Heart right ventricle (tissue), 16 donors: ENCODE measurements around the gene BIN1. TPM values are rescaled to one million over a fixed set of nuclear protein-coding genes. Genes with fewer than 3 reads are reported as not detected.

ENCODE experiments used
- ATAC-seq, 8 donors: fragments of 200-7000 bp; cut with Tn5 transposase; one replicate each; pipeline ENCODE4 v1.9.1; 2020; ENCODE audit warnings: mild to moderate bottlenecking in 8 of 8, moderate library complexity in 8 of 8, moderate number of reproducible peaks in 1 of 8
- DNase-seq, 2 donors: peaks; one replicate each; pipeline ENCODE4 v3.0.0-alpha.2; 2020
- H3K27ac ChIP-seq, 10 donors: fragments of 200-600 bp; sonication (generic) in 2 of 10; one replicate each; pipeline versions ENCODE4 v1.5.0 to v1.8.0; 2020 to 2022; ENCODE audit warnings: mild to moderate bottlenecking in 3 of 10
- H3K27me3 ChIP-seq, 7 donors: fragments of 200-600 bp; one replicate each; pipeline ENCODE4 v1.8.0; 2021 to 2022; ENCODE audit warnings: mild to moderate bottlenecking in 2 of 7
- H3K36me3 ChIP-seq, 9 donors: fragments of 200-600 bp; sonication (generic) in 1 of 9; one replicate each; pipeline versions ENCODE4 v1.5.0 to v1.8.0; 2020 to 2022; ENCODE audit warnings: mild to moderate bottlenecking in 2 of 9
- H3K4me1 ChIP-seq, 9 donors: fragments of 200-600 bp; sonication (generic) in 1 of 9; one replicate each; pipeline versions ENCODE4 v1.5.0 to v1.8.0; 2020 to 2022; ENCODE audit warnings: mild to moderate bottlenecking in 4 of 9
- H3K4me3 ChIP-seq, 10 donors: fragments of 200-600 bp; sonication (generic) in 2 of 10; one replicate each; pipeline versions ENCODE4 v1.5.0 to v1.8.0; 2020 to 2022; ENCODE audit warnings: mild to moderate bottlenecking in 7 of 10, moderate library complexity in 2 of 10
- H3K9me3 ChIP-seq, 11 donors: fragments of 200-600 bp in 10 of 11; sonication (generic) in 2 of 11; one replicate each; pipeline versions ENCODE4 v1.5.0 to v1.8.0; 2013 to 2022; ENCODE audit warnings: mild to moderate bottlenecking in 2 of 11, control low read depth in 1 of 11, moderate library complexity in 1 of 11
- WGBS, 2 donors: extraction: QIAGEN DNeasy Blood & Tissue Kit; methylation state at CpG; one replicate each; pipeline ENCODE4 v1.1.7; 2013; ENCODE audit warnings: inconsistent platforms in 1 of 2; 5-methylcytosine and 5-hydroxymethylcytosine counted together
- intact Hi-C, 10 donors: fragments of 100-400 bp; cut with DNase I; formaldehyde crosslinking; loops; one replicate each; pipeline versions ENCODE4 v1.11.1 to v1.14.2; 2022
- polyA plus RNA-seq, 2 donors: library from polyadenylated mRNA; stranded (reverse); fragments of 200-250 nt; gene quantifications; one replicate each; pipeline ENCODE4 v1.2.3, GENCODE V29; 2013
- total RNA-seq, 10 donors: library from RNA; stranded (reverse); fragmentation: NEBNext Ultra II Directional in 3 of 10; extraction: Animal tissue kit (Norgen Biotek cat#: 25700) in 3 of 10; gene quantifications; one replicate each; pipeline versions ENCODE4 v1.2.1 to v1.2.4, GENCODE V29; 2021 to 2023
- TF ChIP-seq, protein P1 (sequence below), 9 donors: fragments of 200-600 bp; sonication (generic) in 2 of 9; IDR thresholded peaks; one replicate each; pipeline versions ENCODE4 v1.5.0 to v1.8.0; 2021 to 2022; ENCODE audit warnings: antibody characterized with exemption in 9 of 9, mild to moderate bottlenecking in 5 of 9, moderate library complexity in 1 of 9
- donor health status: Arrhythmogenic right ventricular cardiomyopathy.
- donor health status: ischemic (EF 13 %, LVEDD 7.1; RV severe dilation, severe dysfunction).
- donor health status: healthy with polysubstance abuse.
- donor health status: DM: no; HTN: yes; CAD: no.
- donor health status: DM: no; HTN: no; CAD: no.
- donor health status: ischemic (EF 25% LVEDD 6.9; RV normal size, moderate dysfunction).
- donor health status: ischemic (EF 25% LVEDD 5.7; RV mildly dilated, moderate dysfunction).
- donor health status: healthy.
- donor health status: DM: yes; HTN: yes; CAD: no.
- donor health status: Ischemic cardiomyopathy.
- donor health status: ischemic (EF 35%, LVEDD 5.7; RV mildly dilated, moderate dysfunction).
- donor health status: nonischemic (EF 11% LVEDD 7.7; RV severe dilation, severe dysfunction).
- donor health status: DM: yes; HTN: yes; CAD: no.
- donor health status: PGD.
- donor health status: ischemic (EF 29% LVEDD 5.4; RV normal size, mild dysfunction).
- donor health status: nonischemic (EF 23%, LVEDD 6.1; RV moderate dilation, normal function).

Gene BIN1
- total and polyA plus RNA-seq, 12 donors, result 8.4 to 21.7 (median 16.0) TPM

DNA sequence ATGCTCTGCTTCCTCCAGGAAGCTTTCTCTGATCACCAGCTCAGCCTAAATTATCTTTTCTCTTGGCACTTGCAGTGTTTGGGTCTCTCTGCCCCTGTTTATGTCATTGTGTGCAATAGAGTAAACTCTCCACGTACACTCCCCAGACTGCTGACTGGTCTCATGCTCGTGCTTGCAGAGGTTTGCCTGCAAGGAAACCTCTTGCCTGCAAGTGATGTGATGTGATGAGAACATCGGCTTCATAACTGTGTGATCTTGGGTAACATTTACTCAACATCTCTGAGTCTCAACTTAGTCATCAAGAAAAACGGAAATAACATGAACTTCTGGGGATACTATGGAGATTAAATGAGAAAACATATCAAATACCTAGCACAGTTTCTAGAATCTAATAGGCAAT is 92.3 kb downstream of the BIN1 start:
- WGBS, 2 donors, result 65 to 81% methylated on average over 4 of the region's 4 CpGs
- no peak for DNase-seq
- H3K4me1 ChIP-seq, result peaks cover 0 to 3% (median 0%) of the 10 kb centered on the region in 9 donors
- no peaks in the 10 kb centered on the region for H3K36me3 ChIP-seq
- peaks cover 0 to 52% (median 41%) of the 10 kb centered on the region in 7 donors for H3K27me3 ChIP-seq
- TF ChIP-seq, protein P1, sequence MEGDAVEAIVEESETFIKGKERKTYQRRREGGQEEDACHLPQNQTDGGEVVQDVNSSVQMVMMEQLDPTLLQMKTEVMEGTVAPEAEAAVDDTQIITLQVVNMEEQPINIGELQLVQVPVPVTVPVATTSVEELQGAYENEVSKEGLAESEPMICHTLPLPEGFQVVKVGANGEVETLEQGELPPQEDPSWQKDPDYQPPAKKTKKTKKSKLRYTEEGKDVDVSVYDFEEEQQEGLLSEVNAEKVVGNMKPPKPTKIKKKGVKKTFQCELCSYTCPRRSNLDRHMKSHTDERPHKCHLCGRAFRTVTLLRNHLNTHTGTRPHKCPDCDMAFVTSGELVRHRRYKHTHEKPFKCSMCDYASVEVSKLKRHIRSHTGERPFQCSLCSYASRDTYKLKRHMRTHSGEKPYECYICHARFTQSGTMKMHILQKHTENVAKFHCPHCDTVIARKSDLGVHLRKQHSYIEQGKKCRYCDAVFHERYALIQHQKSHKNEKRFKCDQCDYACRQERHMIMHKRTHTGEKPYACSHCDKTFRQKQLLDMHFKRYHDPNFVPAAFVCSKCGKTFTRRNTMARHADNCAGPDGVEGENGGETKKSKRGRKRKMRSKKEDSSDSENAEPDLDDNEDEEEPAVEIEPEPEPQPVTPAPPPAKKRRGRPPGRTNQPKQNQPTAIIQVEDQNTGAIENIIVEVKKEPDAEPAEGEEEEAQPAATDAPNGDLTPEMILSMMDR (IDR thresholded peaks at IDR 0.05), result no peak
- H3K27ac ChIP-seq, result peak overlapping the region in 1 of 10 donors; percentile 31
- ATAC-seq, result no peak
- no peak overlapping the region for H3K4me3 ChIP-seq
- intact Hi-C loops, result no loop called here
- no peaks in the 10 kb centered on the region for H3K9me3 ChIP-seq

DNA sequence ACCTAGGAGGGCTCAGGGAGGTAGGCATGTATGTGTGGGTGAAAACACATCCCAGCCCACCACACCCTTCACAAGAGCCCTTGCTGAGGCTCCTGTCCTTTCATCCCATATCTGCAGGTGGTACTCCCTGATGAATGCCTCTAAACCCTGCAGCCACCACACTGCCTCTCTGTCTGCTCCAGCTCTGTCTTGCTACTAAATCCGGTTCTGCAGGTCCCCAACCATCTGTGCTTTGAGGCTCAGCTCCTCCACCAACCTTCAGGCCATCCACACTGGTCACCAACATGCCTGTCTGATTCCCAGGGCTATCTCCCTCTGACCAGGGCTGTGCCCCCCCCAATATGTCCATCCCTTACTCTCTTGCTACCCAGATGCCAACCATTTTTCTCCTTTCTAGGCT is 92.7 kb downstream of the BIN1 start:
- TF ChIP-seq, protein P1 (IDR thresholded peaks at IDR 0.05), result no peak
- 75 to 76% methylated on average over 1 of the region's 1 CpG for WGBS, 2 donors
- DNase-seq (no peak), ATAC-seq (no peak)
- Histone ChIP-seq H3K36me3 (no peaks in the 10 kb centered on the region), H3K27ac (no peak overlapping the region), H3K4me3 (no peak overlapping the region), H3K4me1 (peaks cover 0 to 3% (median 0%) of the 10 kb centered on the region in 9 donors), H3K27me3 (peaks cover 0 to 52% (median 41%) of the 10 kb centered on the region in 7 donors), H3K9me3 (no peaks in the 10 kb centered on the region)
- intact Hi-C loops, result no loop called here

DNA sequence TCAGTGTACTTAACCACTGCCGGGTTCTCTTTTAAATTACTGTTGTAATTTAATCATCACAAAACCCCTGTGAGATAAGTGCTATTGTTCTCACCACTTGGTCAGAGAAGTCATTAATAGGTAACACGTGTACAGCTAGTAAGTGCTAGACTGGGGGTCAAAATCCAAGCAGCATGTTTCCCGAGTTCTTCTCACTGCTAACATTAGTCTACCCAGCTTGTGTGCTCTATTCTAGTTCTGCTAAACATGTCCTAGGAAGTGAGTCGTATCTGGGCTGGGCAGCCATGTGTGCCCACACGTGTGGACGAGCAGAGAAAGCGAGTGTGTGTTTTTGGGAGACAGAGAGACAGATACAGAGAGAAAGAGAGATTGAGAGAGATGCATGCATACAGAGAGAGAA is 94.1 kb downstream of the BIN1 start:
- no peak overlapping the region for H3K4me3 ChIP-seq
- peaks cover 0 to 52% (median 44%) of the 10 kb centered on the region in 7 donors for H3K27me3 ChIP-seq
- no peaks in the 10 kb centered on the region for H3K36me3 ChIP-seq
- H3K4me1 ChIP-seq, result peaks cover 0 to 3% (median 0%) of the 10 kb centered on the region in 9 donors
- TF ChIP-seq, protein P1 (IDR thresholded peaks at IDR 0.05), result no peak
- DNase-seq (no peak), ATAC-seq (no peak)
- intact Hi-C loops, result no loop called here
- H3K27ac ChIP-seq, result no peak overlapping the region
- no peaks in the 10 kb centered on the region for H3K9me3 ChIP-seq
- WGBS, 2 donors, result 38 to 53% methylated on average over 7 of the region's 7 CpGs

DNA sequence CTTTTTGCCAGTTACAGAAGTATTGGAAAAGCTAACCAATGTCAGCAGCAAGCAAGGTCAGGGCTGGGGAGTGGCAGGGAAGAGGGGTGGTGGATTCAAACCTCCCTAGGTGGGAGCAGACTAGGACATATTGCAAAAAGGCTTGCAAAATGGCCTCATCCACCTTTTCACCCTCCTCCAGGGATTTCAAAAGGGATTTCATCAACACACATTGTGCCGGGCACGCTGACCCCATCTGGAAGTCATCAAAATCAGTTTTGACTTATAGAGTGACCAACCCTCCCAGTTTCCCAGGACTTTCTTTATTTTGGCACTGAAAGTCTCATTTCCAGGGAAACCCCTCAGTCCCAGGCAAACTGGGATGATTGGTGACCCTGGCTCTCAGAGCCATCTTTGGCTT is 94.7 kb downstream of the BIN1 start:
- Histone ChIP-seq H3K27me3 (peaks cover 0 to 52% (median 44%) of the 10 kb centered on the region in 7 donors), H3K27ac (no peak overlapping the region), H3K4me3 (no peak overlapping the region), H3K36me3 (no peaks in the 10 kb centered on the region), H3K9me3 (no peaks in the 10 kb centered on the region), H3K4me1 (peaks cover 0 to 3% (median 0%) of the 10 kb centered on the region in 9 donors)
- DNase-seq (no peak), ATAC-seq (no peak)
- intact Hi-C loops, result no loop called here
- WGBS, 2 donors, result 35 to 43% methylated on average over 2 of the region's 2 CpGs
- TF ChIP-seq, protein P1 (IDR thresholded peaks at IDR 0.05), result no peak
